GM21723 (cell line): ENCODE data around the gene MUC6.

Experiments
- ATAC-seq: cut with Tn5 transposase; IDR thresholded peaks from one replicate; pipeline ENCODE4 v1.9.1; 2021; ENCODE audit warnings: mild to moderate bottlenecking, moderate library complexity; ENCODE audit not compliant: unreplicated experiment

The MUC6 gene

GRCh38 chr11:1036303-1036923, at the start of gene MUC6:
TSS of gene MUC6 (minus strand) at chr11:1036718. CDS start at chr11:1036655, 63 bp downstream.
- no peak for ATAC-seq

GRCh38 chr11:1085440-1086170, 49.1 kb upstream of the MUC6 start:
- ATAC-seq, result no peak

DNA sequence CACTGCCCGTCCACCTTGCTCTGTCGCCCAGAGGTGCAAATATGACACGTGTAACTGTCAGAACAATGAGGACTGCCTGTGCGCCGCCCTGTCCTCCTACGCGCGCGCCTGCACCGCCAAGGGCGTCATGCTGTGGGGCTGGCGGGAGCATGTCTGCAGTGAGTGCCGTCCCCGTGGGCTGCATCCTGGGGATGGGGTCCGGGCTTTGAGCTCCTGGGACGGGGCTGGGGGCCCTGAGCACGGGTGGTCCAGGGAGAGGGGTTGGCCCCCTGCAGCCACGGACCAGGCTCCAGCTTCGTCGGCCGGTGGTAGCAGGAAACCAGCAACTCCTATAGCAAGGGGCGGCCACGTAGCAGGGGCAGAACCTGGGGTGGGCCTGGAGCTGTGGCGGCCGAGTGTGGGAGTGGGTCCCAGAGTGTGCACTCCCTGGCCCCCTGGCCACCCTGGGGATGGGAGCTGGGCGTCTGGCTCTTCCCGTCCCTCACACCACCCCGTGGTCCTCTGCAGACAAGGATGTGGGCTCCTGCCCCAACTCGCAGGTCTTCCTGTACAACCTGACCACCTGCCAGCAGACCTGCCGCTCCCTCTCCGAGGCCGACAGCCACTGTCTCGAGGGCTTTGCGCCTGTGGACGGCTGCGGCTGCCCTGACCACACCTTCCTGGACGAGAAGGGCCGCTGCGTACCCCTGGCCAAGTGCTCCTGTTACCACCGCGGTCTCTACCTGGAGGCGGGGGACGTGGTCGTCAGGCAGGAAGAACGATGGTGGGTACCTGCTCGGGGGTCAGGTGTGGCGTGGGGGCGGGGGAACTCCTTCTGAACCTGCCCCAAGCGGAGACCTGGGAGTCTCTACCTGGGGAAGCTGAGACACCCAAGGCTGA, 48.3 kb upstream of the MUC6 start:
- no peak for ATAC-seq

- no peak for ATAC-seq
Observed at GRCh38 chr11:1083621-1084551, 47.4 kb upstream of the MUC6 start.

- no peak for ATAC-seq
Observed at GRCh38 chr11:1082728-1083620, 46.5 kb upstream of the MUC6 start.

DNA sequence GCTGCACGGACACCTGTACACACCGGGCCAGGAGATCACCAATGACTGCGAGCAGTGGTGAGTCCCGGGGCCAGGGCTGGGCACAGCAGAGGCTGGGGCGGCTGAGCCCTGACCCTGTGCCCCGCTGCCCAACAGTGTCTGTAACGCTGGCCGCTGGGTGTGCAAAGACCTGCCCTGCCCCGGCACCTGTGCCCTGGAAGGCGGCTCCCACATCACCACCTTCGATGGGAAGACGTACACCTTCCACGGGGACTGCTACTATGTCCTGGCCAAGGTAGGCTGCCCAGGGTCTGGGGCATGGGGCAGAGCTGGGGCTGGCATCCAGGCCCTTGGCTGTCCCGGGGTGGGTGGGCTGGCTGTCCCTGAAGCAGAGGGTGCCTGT, 45.8 kb upstream of the MUC6 start:
- no peak for ATAC-seq

GRCh38 chr11:1081601-1082311, 45.2 kb upstream of the MUC6 start:
- no peak for ATAC-seq

- ATAC-seq, result no peak
Observed at GRCh38 chr11:1078191-1078601, 41.7 kb upstream of the MUC6 start.

DNA sequence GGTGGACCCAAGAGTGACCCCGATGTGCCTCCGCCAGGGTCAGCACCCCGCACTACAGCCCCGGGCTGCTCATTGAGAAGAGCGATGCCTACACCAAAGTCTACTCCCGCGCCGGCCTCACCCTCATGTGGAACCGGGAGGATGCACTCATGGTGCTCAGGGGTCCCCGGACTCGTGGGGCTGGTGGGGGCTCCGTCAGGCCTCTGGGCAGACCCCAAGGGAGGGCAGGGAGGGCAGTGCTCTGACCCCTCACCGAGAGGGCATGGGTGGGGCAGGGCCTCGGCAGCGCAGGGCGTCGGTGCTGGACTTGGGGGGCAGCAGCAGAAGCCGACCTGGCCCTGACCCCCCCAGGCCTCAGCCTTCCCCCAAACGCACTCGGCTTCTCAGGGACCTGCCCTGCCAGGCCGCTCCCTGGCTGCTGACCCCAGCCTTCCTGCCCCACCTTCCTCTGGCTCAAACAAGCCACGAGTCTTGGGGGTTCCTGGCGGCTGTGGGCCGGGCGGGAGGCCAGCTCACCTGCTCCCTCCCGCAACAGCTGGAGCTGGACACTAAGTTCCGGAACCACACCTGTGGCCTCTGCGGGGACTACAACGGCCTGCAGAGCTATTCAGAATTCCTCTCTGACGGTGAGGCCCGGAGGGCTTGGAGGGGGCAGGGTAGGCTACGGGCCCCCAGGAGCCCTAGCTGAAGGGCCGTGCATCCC, 41.0 kb upstream of the MUC6 start:
- no peak for ATAC-seq

DNA sequence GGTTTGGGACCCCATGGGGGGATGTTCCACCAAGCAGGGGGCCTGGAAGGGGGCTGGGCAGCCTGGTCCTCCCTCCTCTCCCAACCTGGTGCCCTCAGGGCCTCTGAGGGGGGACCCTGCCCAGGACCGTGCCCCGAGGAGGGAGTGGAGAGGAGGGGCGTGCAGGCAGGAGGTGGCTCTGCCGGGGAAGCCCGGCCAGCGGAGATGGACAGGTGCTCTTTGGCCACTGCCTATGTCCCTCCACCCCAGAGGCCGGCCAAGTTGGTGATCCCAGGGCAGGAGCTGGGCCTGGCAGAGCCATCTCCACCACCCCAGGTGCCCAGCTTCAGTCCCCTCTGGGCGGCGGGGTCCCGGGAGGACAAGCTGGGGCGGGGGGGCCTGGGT, 40.5 kb upstream of the MUC6 start:
- ATAC-seq, result no peak

- ATAC-seq, result no peak
Observed at GRCh38 chr11:1076061-1076665, 39.6 kb upstream of the MUC6 start.

DNA sequence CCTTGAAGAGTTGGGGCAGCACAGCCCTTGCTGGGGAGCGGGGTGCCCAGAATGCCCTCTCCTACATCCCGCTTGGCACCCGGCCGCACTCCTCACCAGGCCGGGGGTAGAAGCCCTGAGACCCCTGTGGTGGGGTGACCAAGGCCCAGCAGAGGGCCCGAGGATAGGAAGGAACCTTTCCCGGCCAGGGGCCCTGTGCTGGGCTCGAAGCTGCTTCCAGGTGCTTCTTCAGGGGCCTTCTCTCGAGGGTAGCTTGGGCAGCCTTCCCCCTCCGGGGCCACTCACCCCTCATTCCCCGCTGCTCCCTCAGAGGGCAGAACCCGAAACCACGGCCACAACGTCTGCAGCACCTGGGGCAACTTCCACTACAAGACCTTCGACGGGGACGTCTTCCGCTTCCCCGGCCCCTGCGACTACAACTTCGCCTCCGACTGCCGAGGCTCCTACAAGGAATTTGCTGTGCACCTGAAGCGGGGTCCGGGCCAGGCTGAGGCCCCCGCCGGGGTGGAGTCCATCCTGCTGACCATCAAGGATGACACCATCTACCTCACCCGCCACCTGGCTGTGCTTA, 38.9 kb upstream of the MUC6 start:
- ATAC-seq, result no peak

- ATAC-seq, result no peak
Observed at GRCh38 chr11:1074244-1075221, 38.0 kb upstream of the MUC6 start, which contains the start of gene MUC2. TSS of gene MUC2 (plus strand) at chr11:1074874.

DNA sequence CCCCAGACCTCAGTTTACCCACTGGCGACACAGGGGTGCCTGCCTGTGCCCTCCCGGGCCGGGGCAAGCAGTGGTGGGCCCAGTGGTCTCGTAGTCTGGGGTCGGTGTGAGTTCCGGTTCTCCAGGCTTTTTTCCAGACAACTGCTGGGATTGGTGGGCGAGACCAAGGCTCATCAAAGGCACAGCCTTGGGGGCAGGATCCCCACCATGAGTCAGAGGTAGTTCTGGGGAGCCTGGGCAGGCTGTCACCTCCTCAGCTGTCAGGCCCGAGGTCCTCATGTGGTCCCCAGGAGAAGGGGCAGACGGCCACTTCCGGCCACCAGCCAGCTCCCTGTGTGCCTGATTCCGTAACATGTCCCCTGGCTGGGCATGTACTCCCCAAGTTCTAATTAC, 37.3 kb upstream of the MUC6 start:
- no peak for ATAC-seq

DNA sequence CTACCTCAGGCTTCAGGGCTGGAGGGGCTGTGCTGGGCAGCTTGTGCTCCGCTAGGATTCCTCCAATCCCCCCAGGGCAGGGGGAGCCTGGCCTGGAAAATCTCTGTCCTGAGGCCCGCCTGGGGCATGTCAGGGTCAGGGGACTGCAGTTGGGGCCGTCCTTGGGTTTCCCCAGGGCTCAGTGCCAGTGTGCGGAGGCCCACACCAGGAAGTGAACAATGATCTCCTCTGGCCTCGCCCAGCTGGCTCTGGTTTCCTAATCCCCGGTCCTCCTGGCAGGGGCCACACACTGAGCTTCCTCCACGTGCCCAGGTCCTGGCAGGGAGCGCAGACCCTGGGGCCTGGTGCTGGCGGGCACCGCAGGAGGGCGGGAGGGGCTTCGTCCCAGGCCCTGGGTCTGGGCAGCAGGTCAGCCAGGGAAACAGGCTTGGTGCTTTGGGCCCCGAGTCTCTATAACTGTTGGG, 36.8 kb upstream of the MUC6 start:
- ATAC-seq, result no peak

GRCh38 chr11:1072821-1073231, 36.3 kb upstream of the MUC6 start:
- ATAC-seq, result no peak
